Eye (tissue), 1 donor: ENCODE results near the gene CEMIP2.

Experiments
- DNase-seq: peaks from one replicate; pipeline ENCODE4 v3.0.0-alpha.2; 2015

Gene CEMIP2

DNA sequence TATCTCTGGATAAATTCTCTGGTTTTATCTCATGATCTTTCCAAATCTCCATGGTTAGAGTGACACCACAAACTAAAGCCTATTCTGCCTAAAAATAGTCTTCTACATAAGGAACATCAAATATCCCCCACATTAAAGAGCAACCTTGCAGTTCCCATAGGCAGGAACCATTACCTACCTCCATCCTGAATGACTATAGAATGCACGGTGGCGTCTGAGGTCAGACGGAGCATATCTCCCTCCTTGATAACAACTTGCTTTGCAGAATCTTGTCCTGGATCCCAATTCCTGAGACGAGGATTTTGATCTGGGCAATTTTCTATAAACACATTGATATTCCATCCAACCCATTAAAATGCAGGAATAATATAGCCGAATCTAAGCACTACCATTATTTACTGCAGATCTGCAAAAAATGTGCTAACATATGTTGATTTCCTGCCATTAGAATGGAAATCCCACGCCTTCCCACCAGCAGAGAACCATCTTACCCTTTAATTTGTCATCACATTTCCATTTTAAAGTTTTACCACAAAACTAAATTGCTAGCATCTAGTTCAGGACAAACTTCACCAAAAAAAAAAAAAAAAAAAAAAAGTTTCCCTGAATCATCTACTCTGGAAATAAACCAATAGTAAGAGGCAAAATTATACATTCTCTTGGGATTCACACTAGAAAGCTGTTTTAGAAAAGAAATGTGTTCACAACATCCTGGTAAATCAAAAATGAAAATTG is 22.1 kb downstream of the CEMIP2 start:
- no peak for DNase-seq

DNA sequence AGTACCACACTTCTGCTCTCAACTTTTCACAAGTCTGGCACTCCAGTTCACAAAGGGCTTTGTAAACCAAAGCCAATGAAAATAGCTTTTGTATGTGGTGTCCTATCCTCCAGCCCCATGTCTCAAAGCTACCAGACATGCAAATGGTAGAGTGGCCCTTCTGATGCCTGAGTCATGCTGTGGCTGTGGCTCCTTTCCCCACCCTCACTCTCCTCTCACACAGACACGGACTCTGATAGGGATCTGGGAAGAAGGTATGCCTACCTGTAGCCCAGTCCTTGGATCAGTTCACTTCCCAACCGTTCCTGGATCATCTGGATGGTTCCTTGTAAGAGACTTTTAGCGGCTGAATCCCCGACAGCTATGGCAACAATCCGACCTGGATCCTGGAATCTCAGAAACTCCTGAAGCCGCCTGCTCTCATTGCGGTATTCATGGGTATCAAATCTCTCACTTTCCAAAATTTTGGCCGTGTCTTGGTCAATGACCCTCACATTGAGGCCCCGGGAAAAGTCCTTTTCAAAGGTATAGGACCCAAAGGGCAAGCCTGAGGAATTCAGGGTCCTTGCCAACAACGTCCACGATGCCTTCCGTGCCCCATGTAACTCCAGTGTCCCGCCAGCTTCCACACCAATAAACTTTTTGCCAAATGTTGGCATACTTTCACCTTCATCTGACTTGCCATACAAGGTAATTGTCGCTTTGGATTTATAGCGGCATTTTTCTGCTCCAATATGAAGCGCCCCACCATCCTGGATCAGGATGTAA is 23.4 kb downstream of the CEMIP2 start:
- DNase-seq = no peak

DNA sequence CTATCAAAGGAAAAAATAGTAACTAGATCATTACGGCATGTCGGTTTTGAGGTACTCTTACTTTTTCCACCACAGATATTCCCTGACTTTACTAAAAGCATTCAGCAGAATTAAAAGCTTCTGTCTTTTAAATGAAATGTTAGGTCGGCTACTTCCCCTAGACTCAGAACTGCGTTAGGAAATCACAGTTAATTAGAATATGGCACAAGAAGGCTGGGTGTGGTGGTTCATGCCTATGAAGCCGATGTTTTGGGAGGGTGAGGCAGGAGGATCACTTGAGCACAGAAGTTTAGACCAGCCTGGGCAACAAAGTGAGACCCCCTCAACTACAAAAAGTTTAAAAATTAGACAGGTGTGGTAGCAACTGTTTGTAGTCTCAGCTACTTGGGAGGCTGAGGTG is 24.4 kb downstream of the CEMIP2 start:
- no peak for DNase-seq

DNA sequence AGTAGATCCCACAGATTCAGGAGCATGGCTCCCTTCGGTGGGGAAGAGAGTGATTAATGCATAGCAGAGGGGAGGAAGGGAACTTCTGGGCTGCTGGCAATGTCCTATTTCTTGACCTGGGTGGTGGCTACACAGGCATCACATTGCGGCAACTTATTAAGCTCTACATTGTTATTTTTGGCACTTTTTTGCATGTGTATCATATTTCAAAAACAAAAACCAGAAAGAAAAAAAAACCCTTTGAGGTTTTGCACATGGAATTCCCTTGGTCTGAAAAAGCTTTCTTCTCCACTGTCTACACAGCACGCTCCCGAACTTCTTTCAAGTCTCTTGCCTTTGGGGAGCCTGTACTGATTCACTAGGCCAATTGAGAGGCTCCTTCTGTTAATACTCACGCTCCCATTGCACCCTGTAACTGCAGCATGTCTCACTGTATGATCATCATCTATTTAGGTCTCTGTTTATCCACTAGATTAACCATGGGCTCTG is 25.1 kb downstream of the CEMIP2 start:
- DNase-seq = no peak

DNA sequence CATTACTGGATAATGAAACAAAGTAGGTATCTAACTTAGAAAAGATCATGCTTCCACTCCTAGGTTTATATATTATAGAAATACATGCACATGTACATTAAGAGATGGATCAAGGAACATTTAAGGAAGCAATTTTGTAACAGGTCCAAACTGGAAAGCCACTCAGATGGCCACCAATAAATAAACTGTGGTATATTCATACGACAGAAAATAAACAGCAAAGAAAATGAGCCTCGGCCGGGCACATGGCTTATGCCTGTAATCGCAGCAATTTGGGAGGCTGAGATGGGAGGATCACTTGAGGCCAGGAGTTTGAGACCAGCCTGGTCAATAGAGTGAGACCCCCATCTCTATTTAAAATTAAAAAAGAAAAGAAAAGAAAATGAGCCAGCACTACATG is 25.6 kb downstream of the CEMIP2 start:
- DNase-seq = no peak

DNA sequence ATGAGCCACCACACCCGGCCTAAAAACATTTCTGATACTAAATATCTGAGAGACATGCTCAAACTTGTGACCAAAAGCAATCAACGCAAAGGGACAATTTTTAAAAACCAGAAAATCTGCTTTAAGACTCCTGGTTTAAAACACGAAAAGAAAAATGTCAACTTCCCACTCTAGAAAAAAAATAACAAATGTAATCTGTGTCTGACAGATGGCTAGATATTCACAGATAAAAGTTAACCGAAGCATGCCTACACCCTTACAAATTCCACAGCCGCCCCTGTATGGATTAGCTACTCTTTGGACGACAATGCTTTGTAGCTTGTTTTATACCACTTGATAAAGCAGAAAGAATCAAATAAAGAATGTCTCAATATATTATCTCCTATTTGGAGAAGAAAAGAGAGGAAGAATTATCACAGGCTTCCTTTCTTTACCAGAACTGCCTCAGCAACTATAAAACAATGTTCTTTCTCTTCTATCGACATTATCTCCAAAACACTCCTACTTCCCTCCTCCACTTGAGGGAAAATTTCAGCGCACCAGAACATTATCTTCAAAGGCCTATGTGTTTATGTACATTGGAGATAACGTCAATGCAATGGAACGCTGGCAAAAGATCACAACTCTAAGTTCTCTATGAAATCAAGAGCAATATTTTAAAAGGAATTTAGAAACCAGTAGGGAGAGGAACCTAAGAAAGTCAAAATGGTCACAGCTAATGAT is 26.2 kb downstream of the CEMIP2 start:
- DNase-seq = no peak

DNA sequence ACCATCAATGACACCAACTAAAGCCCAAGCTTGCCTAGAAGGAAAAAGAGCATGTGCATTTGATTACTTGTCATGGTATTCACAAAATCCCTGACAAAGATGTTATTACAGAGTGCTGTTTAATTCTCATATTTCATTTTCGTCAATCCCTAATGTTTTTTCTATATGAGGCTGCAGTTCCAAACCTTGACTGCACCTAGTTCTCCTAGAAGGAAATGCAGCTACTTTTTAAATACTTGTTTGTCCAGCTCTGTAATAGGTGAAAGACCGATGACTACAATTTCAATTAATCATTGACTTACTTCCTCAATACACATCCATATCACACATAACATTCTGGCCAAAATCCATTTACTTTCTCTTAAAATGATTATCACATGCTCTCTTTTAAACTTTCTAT is 28.1 kb downstream of the CEMIP2 start:
- DNase-seq = no peak

DNA sequence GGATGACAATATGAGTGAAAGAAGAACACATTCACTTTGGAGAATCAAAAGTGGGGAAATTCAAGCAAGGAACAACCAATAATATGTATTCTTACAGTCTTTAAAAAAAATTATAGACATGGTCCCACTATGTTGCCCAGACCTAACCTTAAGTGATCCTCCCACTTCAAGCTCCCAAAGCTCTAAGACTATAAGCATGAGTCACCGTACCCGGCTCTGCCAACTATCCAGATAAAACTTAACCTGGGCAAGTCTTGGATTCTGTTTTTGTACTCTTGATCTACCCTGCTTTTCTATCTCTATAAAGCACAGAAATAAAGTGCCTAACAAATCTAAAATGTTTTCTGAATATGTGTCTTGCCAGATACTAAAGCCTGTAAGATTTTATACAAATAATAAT is 30.9 kb downstream of the CEMIP2 start:
- no peak for DNase-seq

DNA sequence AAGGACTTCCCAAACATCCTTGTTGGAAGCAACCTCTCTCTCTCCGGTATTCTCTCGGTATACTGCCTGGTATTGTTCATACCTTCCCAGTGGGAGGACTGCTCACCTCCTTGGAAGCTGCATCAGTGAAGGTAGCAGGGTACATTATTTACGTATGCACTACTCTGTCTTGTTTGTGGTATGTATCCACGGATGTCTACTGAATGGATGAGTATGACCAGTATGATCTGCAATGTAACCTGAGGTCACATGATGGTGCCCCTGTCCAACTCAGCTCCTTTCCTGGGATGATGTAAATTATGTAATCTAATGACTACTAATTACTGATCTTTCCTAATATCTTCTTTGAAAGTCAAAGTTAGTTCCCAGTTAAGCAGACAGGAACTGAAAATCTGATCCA is 32.1 kb downstream of the CEMIP2 start:
- no peak for DNase-seq

DNA sequence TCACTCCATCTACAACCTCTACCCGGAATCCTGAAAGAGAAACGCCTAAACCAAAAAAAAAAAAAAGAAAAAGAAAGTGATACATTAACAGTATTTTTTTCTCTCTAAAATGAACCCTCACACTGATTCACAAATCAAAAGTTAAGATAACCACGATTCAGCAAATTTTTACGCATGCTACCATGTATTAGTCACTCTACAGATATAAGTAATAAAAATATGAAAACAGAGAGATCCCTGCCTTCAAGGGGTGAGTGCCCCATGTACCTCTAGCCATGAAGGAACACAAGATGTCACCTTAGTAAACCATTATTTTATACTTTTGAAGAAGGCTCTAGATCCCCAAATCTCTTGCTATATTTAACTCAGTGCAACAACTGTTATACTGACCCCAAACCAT is 33.4 kb downstream of the CEMIP2 start:
- DNase-seq = no peak

DNA sequence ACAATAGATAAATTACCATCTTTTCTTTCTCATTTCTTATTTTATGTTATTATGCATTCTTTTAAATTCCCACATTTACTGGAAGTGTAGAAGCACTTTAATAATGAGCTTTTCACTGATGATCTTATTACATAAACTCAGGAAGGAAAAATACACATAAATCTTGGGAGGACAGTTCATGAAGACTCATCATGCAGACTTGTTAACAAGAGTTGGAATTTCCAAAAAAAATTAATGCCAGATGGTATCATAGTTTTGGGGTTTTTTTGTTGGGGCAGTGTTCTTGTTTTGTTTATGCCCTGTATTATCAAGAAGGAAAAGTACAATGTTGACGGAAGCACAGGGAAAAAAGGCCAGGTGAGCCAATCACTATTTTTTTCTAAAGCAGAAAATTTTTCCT is 35.1 kb downstream of the CEMIP2 start:
- DNase-seq = no peak

DNA sequence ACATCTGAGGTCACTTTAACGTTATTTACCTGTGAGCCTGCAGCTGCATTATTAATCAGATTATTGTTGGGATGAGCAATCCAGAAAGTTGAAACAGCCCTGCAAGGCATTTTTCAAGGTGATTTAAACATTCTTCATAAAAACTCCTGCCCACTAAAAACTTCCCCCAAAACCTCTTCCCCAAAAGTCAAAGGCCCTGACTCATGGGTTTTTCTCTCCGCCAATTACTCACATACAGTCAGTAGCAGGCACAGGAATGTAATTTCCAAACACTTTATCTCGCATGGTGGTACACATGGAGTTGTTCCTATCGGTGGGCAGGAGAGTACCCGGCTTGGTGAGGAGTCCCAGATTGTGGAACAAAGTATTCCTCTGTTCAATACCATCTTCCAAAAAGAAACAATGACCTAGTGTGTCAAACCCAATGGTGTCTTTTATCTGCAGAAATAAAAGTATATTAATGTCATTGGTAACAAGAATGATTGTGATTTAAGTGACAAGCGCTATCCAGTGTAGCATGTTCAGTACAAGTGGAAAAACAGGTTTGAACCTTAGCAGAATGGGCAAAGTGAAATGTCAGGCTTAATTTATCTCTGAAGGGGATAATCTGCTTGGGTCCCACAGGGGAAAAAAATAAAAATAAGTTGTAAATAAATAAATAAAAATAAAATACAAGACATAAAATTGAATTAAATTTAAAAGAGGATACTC is 38.3 kb downstream of the CEMIP2 start:
- no peak for DNase-seq

DNA sequence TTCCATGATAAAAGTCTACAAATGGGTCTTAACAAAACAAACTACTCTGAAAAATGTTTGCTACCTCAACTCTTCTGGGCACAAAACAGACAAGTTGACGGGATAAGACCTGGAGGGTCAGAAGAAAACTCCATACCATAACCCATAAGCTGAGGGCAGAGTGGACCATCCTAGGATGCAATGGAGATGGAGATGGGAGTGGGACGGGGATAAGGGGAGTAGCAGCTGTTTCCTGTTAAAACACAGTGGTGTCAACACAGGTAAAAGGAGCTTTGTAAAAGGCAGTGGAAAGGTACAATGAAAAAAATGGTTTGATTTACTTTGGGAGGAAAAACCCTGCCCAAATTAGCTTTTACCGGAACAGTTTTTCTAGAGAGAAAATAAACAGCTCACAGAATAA is 41.6 kb downstream of the CEMIP2 start:
- no peak for DNase-seq

DNA sequence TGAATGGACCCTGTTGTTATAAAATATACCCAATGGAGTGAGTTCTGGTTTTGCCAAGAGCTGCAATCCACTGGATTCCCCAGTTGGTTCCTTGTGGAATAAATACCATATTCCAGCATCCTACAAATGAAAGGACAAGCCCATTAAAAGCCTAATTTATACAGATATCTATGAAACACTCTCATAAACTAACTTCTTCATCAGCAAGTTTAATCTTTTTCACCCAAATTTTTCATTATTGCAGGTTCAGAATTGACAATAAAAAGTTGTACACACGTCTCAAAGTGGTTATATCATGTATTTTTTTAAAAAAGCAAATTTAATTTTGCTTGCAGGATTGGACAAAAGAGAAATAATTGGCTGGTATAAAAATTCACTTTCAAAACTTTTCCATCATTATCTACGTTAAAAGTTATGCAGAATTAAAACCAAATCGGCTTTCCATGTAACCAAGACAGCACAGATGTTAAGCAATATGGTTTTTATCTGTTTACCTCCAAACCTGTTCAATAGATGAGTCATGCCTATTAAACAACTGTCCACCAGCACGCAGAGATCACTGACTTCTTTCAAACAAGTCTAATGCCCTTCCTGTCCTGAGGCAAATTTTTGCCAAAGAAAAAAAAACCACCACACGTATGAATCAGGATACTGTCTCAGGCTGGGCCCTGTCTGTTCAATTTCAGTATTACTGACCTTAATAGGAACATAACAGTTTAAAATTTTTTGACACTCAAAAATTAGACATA is 42.5 kb downstream of the CEMIP2 start:
- DNase-seq = no peak

DNA sequence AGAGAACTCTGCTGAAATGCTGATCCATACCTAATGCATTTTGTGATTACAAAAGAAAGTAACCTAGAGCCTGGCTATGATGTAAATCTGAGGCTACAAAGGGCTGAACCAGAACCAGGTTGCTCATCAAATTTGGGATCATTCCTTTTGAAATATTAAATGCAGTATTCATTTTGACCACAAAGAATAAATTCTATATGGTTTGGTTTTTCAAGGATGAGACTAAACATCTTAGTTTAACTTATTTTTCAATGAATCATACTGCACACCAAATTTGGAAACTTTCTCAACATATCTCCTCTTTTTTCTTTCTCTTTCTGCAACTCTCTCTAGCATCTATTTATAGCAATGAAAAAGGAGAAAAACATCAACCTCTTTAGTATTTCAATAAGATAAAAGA is 46.5 kb downstream of the CEMIP2 start:
- no peak for DNase-seq

DNA sequence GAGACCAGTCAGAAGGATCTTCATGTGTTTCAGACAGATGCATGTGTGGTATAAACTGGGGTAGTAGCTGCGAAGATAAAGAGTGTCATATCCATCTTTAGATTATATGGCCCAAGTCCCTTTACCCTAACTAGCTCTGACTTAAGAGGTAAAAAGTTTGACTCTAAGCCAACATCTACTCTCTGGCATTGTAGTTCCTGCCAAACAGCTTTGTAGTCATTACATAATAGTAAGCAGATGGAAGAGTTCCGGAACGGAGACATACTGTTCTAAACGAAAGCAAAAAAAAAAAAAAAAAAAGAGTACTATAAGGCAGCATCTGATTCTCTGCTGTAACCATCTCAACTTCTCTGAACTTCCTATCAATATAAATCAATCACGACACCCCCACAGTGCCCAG is 48.8 kb downstream of the CEMIP2 start:
- peak; percentile 28 for DNase-seq

DNA sequence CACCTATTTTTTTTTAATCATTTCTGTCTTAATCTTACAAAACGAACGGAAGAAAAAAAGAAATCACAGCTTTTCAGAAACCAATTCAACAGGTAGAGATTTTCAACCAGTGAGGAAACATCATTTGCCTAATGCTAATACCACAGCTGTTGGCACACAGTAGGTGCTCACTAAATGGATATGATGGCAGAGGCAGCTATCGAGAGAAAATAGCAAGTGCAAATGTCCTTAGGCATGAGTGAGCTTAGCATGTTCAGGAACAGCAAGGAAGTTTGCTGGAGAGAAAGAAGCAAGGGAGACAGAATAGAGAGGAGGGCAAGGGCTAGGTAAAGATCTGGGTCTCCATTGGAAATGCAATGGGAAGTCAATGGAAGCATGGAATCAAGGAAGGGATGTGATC is 49.2 kb downstream of the CEMIP2 start:
- DNase-seq = no peak

DNA sequence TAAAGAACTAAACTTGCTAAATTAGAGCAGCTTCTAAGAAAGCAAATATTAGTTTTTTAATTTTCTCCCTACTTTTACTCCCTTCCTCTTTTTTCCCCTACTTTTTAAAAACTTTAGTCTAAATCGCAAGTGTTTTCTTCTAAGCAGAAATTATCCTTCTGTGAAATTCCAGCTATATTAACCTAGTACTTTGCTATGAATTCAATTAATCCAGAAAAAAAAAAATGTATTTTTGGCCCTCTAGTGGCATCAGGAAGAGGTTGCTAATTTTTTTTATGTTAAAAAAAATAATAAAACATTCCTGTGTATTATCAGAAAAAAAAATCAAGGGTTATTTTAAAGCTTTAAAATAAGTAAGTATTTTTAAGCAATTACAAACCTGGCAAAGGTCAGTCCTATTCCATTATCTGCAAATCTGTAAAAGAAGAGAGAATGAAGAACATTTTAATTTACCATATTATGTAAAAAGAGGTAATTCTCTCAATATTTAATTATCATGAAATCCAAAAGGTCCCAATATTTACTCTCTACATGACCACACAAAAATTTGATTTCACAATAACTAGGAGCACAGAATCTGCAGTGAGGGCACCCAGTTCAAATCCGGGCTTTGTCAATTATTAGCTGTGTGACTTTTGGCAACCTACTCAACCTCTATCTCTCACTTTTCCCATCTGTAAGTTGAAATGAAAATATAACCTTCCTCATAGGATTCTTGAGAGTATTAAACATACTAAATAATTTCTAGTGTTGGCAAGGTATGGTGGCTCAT is 52.0 kb downstream of the CEMIP2 start:
- DNase-seq = no peak

DNA sequence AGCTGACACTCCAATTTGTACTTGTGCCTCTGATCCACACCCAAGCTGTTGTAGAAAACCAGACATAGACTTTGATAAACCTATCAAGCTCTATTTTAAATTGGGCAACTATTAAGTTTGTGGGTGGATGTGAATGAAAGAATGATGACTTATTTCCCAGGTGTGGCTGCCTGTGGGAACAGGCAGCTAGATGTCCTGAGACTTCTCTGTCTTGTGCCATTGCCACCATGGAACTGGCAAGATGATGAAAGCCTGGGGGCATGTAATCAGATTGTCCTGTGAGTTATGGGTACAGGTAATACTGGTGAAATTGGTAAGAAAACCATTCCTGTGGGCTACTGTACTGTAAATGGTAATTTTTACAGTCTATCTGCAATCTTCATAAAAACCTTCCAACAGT is 57.5 kb downstream of the CEMIP2 start:
- no peak for DNase-seq

DNA sequence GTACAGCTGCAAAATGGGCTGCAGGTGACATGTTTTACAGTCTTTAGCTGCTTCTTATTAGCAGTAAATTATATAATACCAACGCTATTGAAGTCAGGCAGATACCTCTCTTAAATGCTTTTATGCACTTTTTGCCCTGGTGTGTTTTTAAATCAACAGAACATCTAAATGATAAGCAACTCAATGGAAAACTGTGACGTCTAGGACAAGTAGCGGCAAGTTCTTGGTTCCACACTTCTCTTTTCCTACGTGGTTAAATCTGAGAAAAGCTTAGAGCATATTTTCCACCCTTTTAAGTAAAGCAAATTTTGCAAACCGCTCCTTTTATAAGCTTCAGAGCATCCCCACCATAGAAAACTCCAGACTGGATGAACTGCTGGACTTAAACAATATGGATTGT is 58.1 kb downstream of the CEMIP2 start:
- DNase-seq = peak; percentile 16

DNA sequence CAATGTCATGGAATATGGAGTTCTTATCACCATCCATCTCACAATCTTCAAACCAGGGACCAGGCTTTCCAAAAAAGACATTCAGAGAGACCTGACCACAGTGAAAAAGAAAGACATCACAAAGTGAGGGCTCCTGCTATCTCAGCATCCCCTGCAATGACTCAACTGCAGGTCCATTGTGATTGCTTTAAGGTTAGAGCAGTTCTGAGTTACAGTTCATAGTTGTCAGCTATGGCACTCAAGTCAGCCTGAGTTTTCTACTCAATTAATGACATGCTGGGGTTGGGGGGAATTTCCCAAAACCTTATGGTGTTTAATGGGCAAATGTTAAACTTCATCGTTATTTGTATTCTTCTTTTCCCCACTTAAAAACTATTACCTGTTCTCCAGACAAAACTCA is 58.9 kb downstream of the CEMIP2 start:
- DNase-seq = no peak

DNA sequence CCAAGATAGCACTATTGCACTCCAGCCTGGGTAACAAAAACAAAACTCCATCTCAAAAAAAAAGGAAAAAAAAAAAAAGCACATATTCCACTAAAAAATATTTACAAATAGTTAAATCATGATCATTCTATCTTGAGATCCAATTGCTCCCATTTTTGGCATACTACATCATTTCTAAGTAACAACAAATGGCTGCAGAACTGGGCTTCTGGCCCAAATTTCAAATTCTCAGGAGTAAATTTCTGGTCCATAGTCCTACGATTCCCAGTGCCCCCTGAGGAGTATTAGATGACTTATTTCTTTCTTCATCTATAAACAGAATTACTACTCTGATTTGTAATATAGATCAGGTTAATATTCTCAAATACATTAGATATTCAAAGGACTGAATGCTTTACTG is 62.1 kb downstream of the CEMIP2 start:
- no peak for DNase-seq
